ENCODE results near the gene OR6T1.

- TF ChIP-seq MAX (IDR thresholded peaks at IDR 0.05; ENCODE audit: low read depth, low read length) = no peak
- no peak for TF ChIP-seq POLR2A (IDR thresholded peaks at IDR 0.05; ENCODE audit: extremely low read depth, insufficient read length)
Observed at GRCh38 chr11:123979311-123979710, 35.7 kb upstream of the OR6T1 start.
